IPS-18c (cell line): Measurements from ENCODE around the gene GALNTL6.

ENCODE experiments used
- H3K4me3 ChIP-seq: 2 replicates; pipeline ENCODE4 v1.7.0; 2013; ENCODE audit warnings: low read depth, mild to moderate bottlenecking, low read length, moderate library complexity; ENCODE audit not compliant: insufficient read depth
- H3K9me3 ChIP-seq: one replicate; pipeline ENCODE4 v1.6.1; 2013; ENCODE audit warnings: mild to moderate bottlenecking, low read length, moderate library complexity; ENCODE audit not compliant: control insufficient read depth, insufficient read depth

The GALNTL6 gene

DNA sequence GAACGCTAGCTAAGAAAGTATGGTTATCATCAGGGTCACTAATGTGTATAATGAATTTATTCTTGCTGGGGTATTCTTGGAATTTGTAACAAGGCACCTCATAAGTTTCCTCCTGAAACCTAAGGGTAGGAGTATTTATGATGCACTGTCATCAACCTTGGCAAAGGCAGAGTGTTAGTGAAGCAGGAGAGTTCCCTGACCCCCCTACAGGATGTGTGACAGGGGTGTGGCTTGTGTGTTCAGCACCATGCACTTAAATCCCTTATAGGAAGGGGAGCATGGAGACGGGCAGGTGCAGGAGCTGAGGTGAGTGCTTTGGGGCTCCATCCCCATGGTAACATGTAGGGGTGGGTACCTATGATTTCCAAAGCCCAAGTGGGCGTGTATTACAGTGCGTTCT is 237.7 kb downstream of the GALNTL6 start:
- Histone ChIP-seq H3K9me3 (no peaks in the 10 kb centered on the region), H3K4me3 (no peak overlapping the region)

DNA sequence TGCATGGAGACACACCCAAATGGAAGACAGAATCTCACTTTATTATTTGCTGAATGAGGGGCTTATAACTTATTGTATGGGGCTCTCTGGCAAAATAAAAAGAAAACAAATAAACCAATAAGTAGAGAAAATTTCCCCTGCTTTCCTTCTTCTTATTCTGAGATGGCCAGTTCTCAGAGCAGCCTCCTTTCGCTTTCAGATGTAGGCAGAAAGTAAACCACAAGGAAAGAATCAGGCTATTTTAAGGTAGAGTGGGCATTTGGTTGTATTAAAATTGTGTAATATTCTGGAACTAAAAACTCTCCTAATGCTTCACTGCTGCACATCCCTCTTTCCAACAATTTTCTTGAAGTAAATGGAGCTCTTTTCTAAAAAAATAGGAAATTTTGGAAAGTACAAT is 241.8 kb downstream of the GALNTL6 start:
- H3K4me3 ChIP-seq: no peak overlapping the region
- no peaks in the 10 kb centered on the region for H3K9me3 ChIP-seq

- Histone ChIP-seq H3K4me3 (no peak overlapping the region), H3K9me3 (no peaks in the 10 kb centered on the region)
Measured at GRCh38 chr4:172055498-172055897, 242.3 kb downstream of the GALNTL6 start.

- Histone ChIP-seq H3K9me3 (no peaks in the 10 kb centered on the region), H3K4me3 (no peak overlapping the region)
Measured at GRCh38 chr4:172061204-172061603, 248.0 kb downstream of the GALNTL6 start.

GRCh38 chr4:172068506-172068905 is 255.3 kb downstream of the GALNTL6 start:
- H3K9me3 ChIP-seq: no peaks in the 10 kb centered on the region

DNA sequence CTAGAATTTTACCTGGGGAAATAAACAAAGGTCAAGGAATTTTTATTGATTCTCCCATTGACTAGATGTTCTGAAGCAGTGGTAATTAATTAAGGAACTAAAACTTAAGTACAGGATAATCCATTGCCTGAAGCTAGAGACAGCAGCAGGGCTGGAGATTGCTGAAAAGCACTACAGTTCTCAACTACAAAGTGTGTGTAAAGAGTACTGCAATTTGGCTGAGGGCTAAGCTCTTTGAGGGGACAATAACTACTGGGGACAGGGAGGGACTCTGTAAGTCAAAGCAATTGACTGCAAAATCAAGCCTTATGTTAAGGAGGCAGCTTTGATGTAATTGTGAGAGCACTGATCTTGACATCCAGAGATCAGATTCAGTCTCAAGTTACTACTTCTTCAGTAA is 260.4 kb downstream of the GALNTL6 start:
- H3K9me3 ChIP-seq: no peaks in the 10 kb centered on the region
- H3K4me3 ChIP-seq: no peak overlapping the region

More at GRCh38 chr4:172068506-172068905, 255.3 kb downstream of the GALNTL6 start:
- no peak overlapping the region for H3K4me3 ChIP-seq

- H3K9me3 ChIP-seq: no peaks in the 10 kb centered on the region
- H3K4me3 ChIP-seq: no peak overlapping the region
Measured at GRCh38 chr4:172083272-172083671, 270.1 kb downstream of the GALNTL6 start.

DNA sequence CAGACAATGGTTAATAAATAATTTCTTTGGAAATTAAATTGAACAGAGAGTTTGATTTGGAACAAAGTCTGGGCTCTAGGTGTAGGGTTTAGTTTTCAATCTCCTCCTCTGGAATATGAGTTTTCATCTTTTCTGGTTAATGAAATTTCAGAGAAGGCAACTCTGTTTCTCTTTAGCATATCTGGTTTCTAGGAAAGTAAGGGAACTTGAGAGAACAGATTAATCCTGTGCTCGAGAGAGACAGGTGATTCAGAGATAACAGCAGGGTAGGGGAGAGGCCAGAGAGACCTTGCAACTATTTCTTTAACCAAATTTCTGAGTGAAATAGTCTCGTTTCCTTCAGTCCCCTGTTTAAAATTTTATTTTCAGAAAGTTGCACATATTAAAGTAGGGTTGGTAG is 275.4 kb downstream of the GALNTL6 start:
- H3K4me3 ChIP-seq: no peak overlapping the region

DNA sequence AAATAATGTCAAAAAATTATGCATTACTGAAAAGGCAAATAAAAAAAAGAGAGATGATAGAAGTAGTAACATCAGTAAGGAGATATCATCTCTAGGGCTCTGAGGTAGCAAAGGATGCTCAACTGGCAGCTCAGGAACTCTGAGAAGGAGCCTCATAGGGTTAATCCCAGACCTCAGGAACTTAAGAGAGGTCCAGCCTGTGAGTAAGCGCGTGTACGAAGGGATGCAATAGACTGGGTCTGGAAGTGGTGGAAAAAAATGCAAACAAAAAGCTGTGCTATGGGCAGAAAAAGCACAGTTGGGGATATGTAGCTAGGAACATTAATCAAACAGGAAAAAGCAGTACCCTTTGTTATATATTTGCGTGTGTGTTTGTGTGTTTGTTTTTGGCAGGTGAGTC is 282.0 kb downstream of the GALNTL6 start:
- Histone ChIP-seq H3K4me3 (no peak overlapping the region), H3K9me3 (no peaks in the 10 kb centered on the region)

More for the DNA sequence above, 275.4 kb downstream of the GALNTL6 start:
- H3K9me3 ChIP-seq: no peaks in the 10 kb centered on the region

DNA sequence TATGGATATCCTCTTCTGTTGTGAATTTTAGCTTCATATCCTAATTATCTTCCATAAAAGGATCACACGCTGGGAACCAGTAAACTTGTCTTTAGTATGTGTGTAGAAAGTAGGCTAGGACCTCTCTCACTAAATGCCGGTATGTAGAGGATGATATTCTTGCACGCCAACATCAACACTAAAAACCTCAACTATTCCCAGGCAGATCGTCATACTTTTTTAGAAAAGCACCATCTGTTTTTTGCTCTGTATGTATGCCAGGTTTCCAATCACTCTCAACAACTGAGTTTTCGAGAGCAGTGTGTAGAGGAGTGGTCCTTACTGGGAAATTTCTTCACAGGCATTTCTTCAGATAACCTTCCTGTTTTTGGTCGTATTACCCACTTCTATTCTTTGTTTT is 283.6 kb downstream of the GALNTL6 start:
- Histone ChIP-seq H3K9me3 (no peaks in the 10 kb centered on the region), H3K4me3 (no peak overlapping the region)

- H3K4me3 ChIP-seq: no peak overlapping the region
Measured at GRCh38 chr4:172099376-172099775, 286.2 kb downstream of the GALNTL6 start.

GRCh38 chr4:172103456-172103855 is 290.3 kb downstream of the GALNTL6 start:
- Histone ChIP-seq H3K9me3 (no peaks in the 10 kb centered on the region), H3K4me3 (no peak overlapping the region)

More at GRCh38 chr4:172099376-172099775, 286.2 kb downstream of the GALNTL6 start:
- no peaks in the 10 kb centered on the region for H3K9me3 ChIP-seq

GRCh38 chr4:172104539-172104938 is 291.3 kb downstream of the GALNTL6 start:
- Histone ChIP-seq H3K9me3 (no peaks in the 10 kb centered on the region), H3K4me3 (no peak overlapping the region)

DNA sequence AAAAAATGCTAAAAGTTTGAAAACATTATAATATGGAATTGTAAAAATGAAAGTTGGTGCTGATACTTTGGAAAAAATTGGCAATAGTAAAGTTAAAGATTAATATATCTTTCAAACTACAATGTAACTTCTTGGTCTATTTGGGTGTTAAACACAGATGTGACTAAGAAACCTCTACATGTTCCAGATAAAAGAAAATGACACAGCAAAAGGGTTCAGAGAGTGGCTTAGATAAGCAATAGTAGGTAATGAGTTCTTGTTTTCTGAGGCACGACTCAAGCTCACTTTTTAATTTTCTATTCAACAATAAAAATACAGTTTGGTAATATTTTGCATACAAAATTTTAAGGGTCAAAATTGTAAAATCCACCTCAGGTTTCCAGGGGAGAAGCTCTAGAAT is 292.7 kb downstream of the GALNTL6 start:
- no peaks in the 10 kb centered on the region for H3K9me3 ChIP-seq
- H3K4me3 ChIP-seq: no peak overlapping the region

DNA sequence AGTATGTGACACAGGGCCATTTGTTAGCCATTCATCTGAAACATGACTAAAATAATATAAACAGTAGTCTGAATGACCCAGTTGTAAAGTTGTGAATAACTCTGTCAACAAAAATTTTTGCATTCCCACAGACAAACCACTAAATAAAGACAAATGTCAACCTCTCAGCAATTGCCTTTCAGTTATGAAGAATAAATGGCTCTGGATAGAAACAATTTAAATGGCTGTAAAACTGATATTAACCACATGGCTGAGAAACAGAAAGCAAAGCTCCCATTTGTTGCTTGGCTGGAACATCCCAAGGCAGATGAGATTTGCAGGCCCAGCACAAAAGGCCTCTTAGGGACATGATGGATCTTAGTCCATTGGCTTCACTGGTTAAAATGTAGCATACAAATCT is 296.3 kb downstream of the GALNTL6 start:
- Histone ChIP-seq H3K9me3 (no peaks in the 10 kb centered on the region), H3K4me3 (no peak overlapping the region)

GRCh38 chr4:172124656-172125308 is 311.6 kb downstream of the GALNTL6 start:
- no peaks in the 10 kb centered on the region for H3K9me3 ChIP-seq
- no peak overlapping the region for H3K4me3 ChIP-seq

GRCh38 chr4:172125443-172125842 is 312.2 kb downstream of the GALNTL6 start:
- Histone ChIP-seq H3K4me3 (no peak overlapping the region), H3K9me3 (no peaks in the 10 kb centered on the region)

DNA sequence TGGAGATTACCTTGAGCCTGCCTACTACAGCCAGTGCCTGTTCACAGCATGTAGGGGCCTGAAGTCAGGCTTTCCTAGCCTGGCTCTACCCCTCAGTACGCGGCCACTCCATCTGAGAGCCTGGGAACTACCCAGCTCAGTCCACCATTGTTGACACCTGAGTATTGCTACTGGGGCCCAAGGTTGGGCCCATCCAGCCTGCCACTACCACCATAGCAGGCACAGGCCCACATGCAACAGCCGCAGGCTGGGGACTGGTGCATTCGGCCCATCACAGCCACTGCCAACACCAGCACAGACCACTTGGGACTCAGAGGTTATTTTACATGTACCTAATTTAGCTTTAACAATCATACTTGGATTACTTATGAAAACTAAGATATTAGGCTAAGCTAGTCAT is 314.0 kb downstream of the GALNTL6 start:
- no peaks in the 10 kb centered on the region for H3K9me3 ChIP-seq
- H3K4me3 ChIP-seq: no peak overlapping the region

DNA sequence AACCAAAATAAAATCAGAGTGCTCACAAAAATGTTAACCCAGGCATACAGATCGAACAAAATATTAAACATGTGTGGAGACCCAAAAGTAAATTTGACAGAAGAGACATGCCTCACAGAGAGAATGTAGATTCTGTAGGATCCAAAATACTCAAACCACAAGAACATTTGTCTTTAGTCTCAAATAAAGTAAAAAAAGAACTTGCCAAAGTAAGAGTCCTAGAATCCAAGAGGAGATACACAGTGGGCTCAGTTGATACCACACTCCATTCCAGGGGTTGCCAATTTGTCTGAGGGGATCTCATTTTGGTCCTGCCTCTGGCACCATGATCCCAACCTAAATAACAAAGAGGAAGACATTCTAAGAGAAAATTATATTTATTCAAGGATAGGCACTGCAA is 316.4 kb downstream of the GALNTL6 start:
- Histone ChIP-seq H3K4me3 (no peak overlapping the region), H3K9me3 (no peaks in the 10 kb centered on the region)
